SH-SY5Y (cell line): ENCODE results near the gene VEGFC.

Source experiments
- GATA2 ChIP-seq: IDR thresholded peaks from 2 replicates; pipeline ENCODE4 v1.6.1; 2011; ENCODE audit warnings: mild to moderate bottlenecking, low read depth, low read length
- GATA3 ChIP-seq: IDR thresholded peaks from 2 replicates; pipeline ENCODE4 v1.6.1; 2011; ENCODE audit warnings: low read depth, mild to moderate bottlenecking, low read length, moderate library complexity

DNA sequence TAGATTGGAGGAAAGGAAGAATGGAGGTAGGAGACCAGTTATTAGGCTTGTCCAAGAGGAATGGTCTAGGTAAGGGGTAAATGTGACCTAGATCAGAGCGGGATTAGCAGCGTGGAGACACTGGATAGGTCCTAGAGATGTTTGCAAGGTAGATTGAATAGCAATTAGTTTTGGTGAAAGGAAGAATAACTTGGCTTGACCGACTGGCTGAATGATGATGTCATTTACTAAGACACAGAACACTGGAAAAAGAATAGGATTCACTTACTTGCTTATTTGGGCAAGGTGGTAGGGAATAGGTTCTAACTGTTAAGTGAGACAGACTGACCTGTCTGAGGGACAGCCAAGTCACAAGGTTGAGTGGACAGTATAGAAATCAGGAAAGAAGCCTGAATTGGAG lies 71.3 kb downstream of the VEGFC start:
- TF ChIP-seq GATA2 (no peak), GATA3 (no peak)
